GM21390 (cell line): ENCODE measurements around the gene SART3.

Source experiments
- ATAC-seq: cut with Tn5 transposase; IDR thresholded peaks from one replicate; pipeline ENCODE4 v1.9.1; 2021; ENCODE audit not compliant: unreplicated experiment

SART3 gene

GRCh38 chr12:108560752-108561719 is at the start of gene SART3:
Gene SART3 (minus strand): TSS chr12:108561173. CDS start chr12:108561154, 19 bp downstream.
- ATAC-seq, result peak; percentile 34

GRCh38 chr12:108610336-108610815 is 49.4 kb upstream of the SART3 start:
- no peak for ATAC-seq

- ATAC-seq, result no peak
Observed at GRCh38 chr12:108609537-108610335, 48.8 kb upstream of the SART3 start.

- ATAC-seq, result no peak
Observed at GRCh38 chr12:108608616-108609015, 47.6 kb upstream of the SART3 start.

- no peak for ATAC-seq
Observed at GRCh38 chr12:108607981-108608600, 47.1 kb upstream of the SART3 start.

- ATAC-seq, result no peak
Observed at GRCh38 chr12:108606492-108606891, 45.5 kb upstream of the SART3 start.

GRCh38 chr12:108605690-108606406 is 44.9 kb upstream of the SART3 start:
- no peak for ATAC-seq

- ATAC-seq, result no peak
Observed at GRCh38 chr12:108605000-108605689, 44.2 kb upstream of the SART3 start.

- ATAC-seq, result no peak
Observed at GRCh38 chr12:108604208-108604941, 43.4 kb upstream of the SART3 start.

GRCh38 chr12:108603743-108604142 is 42.8 kb upstream of the SART3 start:
- ATAC-seq, result no peak

- no peak for ATAC-seq
Observed at GRCh38 chr12:108602976-108603704, 42.2 kb upstream of the SART3 start.

- no peak for ATAC-seq
Observed at GRCh38 chr12:108602209-108602705, 41.3 kb upstream of the SART3 start.

GRCh38 chr12:108600702-108601007 is 39.7 kb upstream of the SART3 start:
- ATAC-seq, result no peak

- no peak for ATAC-seq
Observed at GRCh38 chr12:108599948-108600701, 39.2 kb upstream of the SART3 start.

- no peak for ATAC-seq
Observed at GRCh38 chr12:108599541-108599940, 38.6 kb upstream of the SART3 start.

GRCh38 chr12:108598553-108599250 is 37.7 kb upstream of the SART3 start:
- ATAC-seq, result no peak
